HCT116 (cell line): ENCODE measurements around the gene DENR. TPM values are rescaled to one million over a fixed set of nuclear protein-coding genes. Genes with fewer than 3 reads are reported as not detected.

Experiments used
- ATAC-seq: fragments of 200-7000 bp; cut with Tn5 transposase; 2 replicates; pipeline ENCODE4 v1.9.1; 2020; ENCODE audit warnings: mild to moderate bottlenecking, moderate library complexity
- BruUV-seq: library from RNA; stranded (reverse); fragments of 400-500 nt; replicated peaks from 2 replicates; lab custom pipeline; 2021; lab: Mats Ljungman, UMichigan
- CTCF ChIA-PET: fragments of 300-600 bp; sonication (Branson Sonifier 250); formaldehyde crosslinking; loops from one replicate; lab custom pipeline; 2021; ENCODE audit warnings: antibody characterized with exemption; lab: Charles Lee
- POLR2A ChIA-PET: fragments of 300-600, 350-600 bp; sonication (Branson Sonifier 250); formaldehyde crosslinking; loops from one replicate; lab custom pipeline; 2021; ENCODE audit warnings: antibody characterized with exemption; lab: Charles Lee
- RAD21 ChIA-PET, 2 experiments: fragments of 300-600 bp; sonication (Branson Sonifier 250); formaldehyde crosslinking; loops; one replicate each; lab custom pipeline; 2023; ENCODE audit warnings: low total read pairs in 2 of 2; ENCODE audit not compliant: uncharacterized antibody in 2 of 2, unreplicated experiment in 2 of 2, low non-redundant PET in 1 of 2; lab: Charles Lee
- DNase-seq: peaks from one replicate; pipeline ENCODE4 v3.0.0-alpha.2; 2010; ENCODE audit warnings: low read depth, low spot score
- H2AFZ ChIP-seq: fragments of 200-600 bp; shearing (Covaris generic), sonication (generic); 2 replicates; pipeline ENCODE4 v1.6.1; 2017; ENCODE audit warnings: low read depth, mixed run types, mixed read lengths, antibody characterized with exemption, low read length; ENCODE audit not compliant: poor library complexity, severe bottlenecking
- H3K27ac ChIP-seq: 2 replicates; pipeline ENCODE4 v1.5.1; 2012; ENCODE audit warnings: low read depth, low read length
- H3K27me3 ChIP-seq: fragments of 200-600 bp; sonication (generic); 2 replicates; pipeline ENCODE4 v1.6.1; 2016; ENCODE audit warnings: mixed run types, low read length, mixed read lengths; ENCODE audit not compliant: insufficient read depth
- H3K36me3 ChIP-seq, 2 experiments: fragments of 200-500 bp in 1 of 2; fragments of 200-600 bp in 1 of 2; sonication (Bioruptor generic) in 1 of 2; sonication (generic) in 1 of 2; 2 replicates each; pipeline versions ENCODE4 v1.5.1 to v1.6.1; 2014 to 2016; ENCODE audit warnings: low read length in 2 of 2, inconsistent platforms in 1 of 2, mixed read lengths in 1 of 2, mixed run types in 1 of 2; ENCODE audit not compliant: insufficient read depth in 2 of 2, control insufficient read depth in 1 of 2
- H3K4me1 ChIP-seq, 2 experiments: fragments of 200-600 bp in 1 of 2; sonication (generic) in 1 of 2; 2 replicates each; pipeline versions ENCODE4 v1.5.1 to v1.6.1; 2012 to 2017; ENCODE audit warnings: low read length in 2 of 2, inconsistent platforms in 1 of 2, mild to moderate bottlenecking in 1 of 2, mixed read lengths in 1 of 2, mixed run types in 1 of 2, moderate library complexity in 1 of 2; ENCODE audit not compliant: insufficient read depth in 2 of 2, control insufficient read depth in 1 of 2
- H3K4me2 ChIP-seq: fragments of 200-600 bp; sonication (generic); 2 replicates; pipeline ENCODE4 v1.6.1; 2017; ENCODE audit warnings: mixed run types, low read length, mixed read lengths
- H3K4me3 ChIP-seq, 2 experiments: fragments of 200-600 bp in 1 of 2; sonication (generic) in 1 of 2; replicated peaks in 1 of 2; 2 replicates each; pipeline ENCODE4 v1.5.1; 2011 to 2016; ENCODE audit warnings: low read length in 2 of 2, control low read depth in 1 of 2, low read depth in 1 of 2, mild to moderate bottlenecking in 1 of 2, mixed read lengths in 1 of 2, mixed run types in 1 of 2
- H3K79me2 ChIP-seq: fragments of 200-600 bp; sonication (generic); 2 replicates; pipeline ENCODE4 v1.6.1; 2017; ENCODE audit warnings: mild to moderate bottlenecking, mixed run types, low read length, moderate library complexity, mixed read lengths; ENCODE audit not compliant: insufficient read depth
- H3K9ac ChIP-seq: fragments of 200-600 bp; sonication (generic); 2 replicates; pipeline ENCODE4 v1.6.1; 2016; ENCODE audit warnings: low read length, mixed read lengths
- H3K9me2 ChIP-seq: fragments of 200-600 bp; sonication (generic), shearing (Covaris generic); 2 replicates; pipeline ENCODE4 v1.6.1; 2017; ENCODE audit warnings: mixed run types, mild to moderate bottlenecking, moderate library complexity; ENCODE audit not compliant: insufficient read depth
- H3K9me3 ChIP-seq, 2 experiments: fragments of 200-500 bp in 1 of 2; fragments of 200-600 bp in 1 of 2; sonication (Bioruptor generic) in 1 of 2; sonication (generic) in 1 of 2; 2 replicates each; pipeline ENCODE4 v1.6.1; 2014 to 2017; ENCODE audit warnings: low read length in 2 of 2, mixed read lengths in 2 of 2, inconsistent platforms in 1 of 2, low read depth in 1 of 2, mild to moderate bottlenecking in 1 of 2, mixed run types in 1 of 2, moderate library complexity in 1 of 2; ENCODE audit not compliant: control insufficient read depth in 1 of 2, insufficient read depth in 1 of 2
- H4K20me1 ChIP-seq: fragments of 200-600 bp; sonication (generic), shearing (Covaris generic); 2 replicates; pipeline ENCODE4 v1.6.1; 2017; ENCODE audit warnings: mixed run types, mild to moderate bottlenecking, moderate library complexity; ENCODE audit not compliant: insufficient read depth
- CBX3 ChIP-seq: IDR thresholded peaks from 2 replicates; pipeline ENCODE4 v1.6.1; 2012; ENCODE audit warnings: low read depth
- ELF1 ChIP-seq: IDR thresholded peaks from 2 replicates; pipeline ENCODE4 v1.6.1; 2012; ENCODE audit warnings: low read depth, borderline replicate concordance
- EZH2 ChIP-seq: fragments of 200-600 bp; sonication (generic); IDR thresholded peaks from 2 replicates; pipeline ENCODE4 v1.6.1; 2017; ENCODE audit warnings: antibody characterized with exemption, mixed run types
- FOSL1 ChIP-seq: IDR thresholded peaks from 2 replicates; pipeline ENCODE4 v1.6.1; 2012; ENCODE audit warnings: low read depth
- JUND ChIP-seq: IDR thresholded peaks from 2 replicates; pipeline ENCODE4 v1.6.1; 2012
- POLR2A ChIP-seq: IDR thresholded peaks from 2 replicates; pipeline ENCODE4 v1.7.0; 2011; ENCODE audit warnings: borderline replicate concordance; ENCODE audit not compliant: insufficient read depth, insufficient read length; ENCODE audit errors: extremely low read depth
- RAD21 ChIP-seq: IDR thresholded peaks from 2 replicates; pipeline ENCODE4 v1.6.1; 2012; ENCODE audit warnings: low read depth, mild to moderate bottlenecking
- REST ChIP-seq: IDR thresholded peaks from 2 replicates; pipeline ENCODE4 v1.6.1; 2012; ENCODE audit warnings: low read depth
- SP1 ChIP-seq: IDR thresholded peaks from 2 replicates; pipeline ENCODE4 v1.6.1; 2012; ENCODE audit warnings: low read depth
- SRF ChIP-seq: IDR thresholded peaks from 2 replicates; pipeline ENCODE4 v1.6.1; 2012; ENCODE audit warnings: low read depth
- TCF7L2 ChIP-seq: IDR thresholded peaks from 2 replicates; pipeline ENCODE4 v1.7.0; 2011; ENCODE audit warnings: borderline replicate concordance, inconsistent platforms; ENCODE audit not compliant: insufficient read depth, insufficient read length; ENCODE audit errors: extremely low read depth
- ZBTB33 ChIP-seq: IDR thresholded peaks from 2 replicates; pipeline ENCODE4 v1.6.1; 2011; ENCODE audit warnings: mild to moderate bottlenecking, low read length, moderate library complexity; ENCODE audit not compliant: insufficient replicate concordance; ENCODE audit errors: extremely low read depth
- ZFX ChIP-seq: fragments of 450-650 bp; IDR thresholded peaks from 2 replicates; pipeline ENCODE4 v1.6.1; 2017
- ZNF274 ChIP-seq: fragments of 200-500 bp; sonication (Bioruptor generic); IDR thresholded peaks from 2 replicates; pipeline ENCODE4 v1.6.1; 2014; ENCODE audit warnings: mild to moderate bottlenecking, low read depth, low read length, inconsistent platforms
- intact Hi-C: fragments of 100-400 bp; cut with micrococcal nuclease; formaldehyde crosslinking; loops from 2 replicates; pipeline ENCODE4 v1.10.0; 2022
- total RNA-seq: library from RNA; stranded (reverse); gene quantifications from one replicate; pipeline ENCODE4 v1.2.1, GENCODE V29; 2021; ENCODE audit not compliant: unreplicated experiment
- TF ChIP-seq, protein P1 (sequence below): IDR thresholded peaks from 2 replicates; pipeline ENCODE4 v1.6.1; 2012

The DENR gene
- total RNA-seq, 1 experiment from 2014 or later = 59.1 TPM

DNA sequence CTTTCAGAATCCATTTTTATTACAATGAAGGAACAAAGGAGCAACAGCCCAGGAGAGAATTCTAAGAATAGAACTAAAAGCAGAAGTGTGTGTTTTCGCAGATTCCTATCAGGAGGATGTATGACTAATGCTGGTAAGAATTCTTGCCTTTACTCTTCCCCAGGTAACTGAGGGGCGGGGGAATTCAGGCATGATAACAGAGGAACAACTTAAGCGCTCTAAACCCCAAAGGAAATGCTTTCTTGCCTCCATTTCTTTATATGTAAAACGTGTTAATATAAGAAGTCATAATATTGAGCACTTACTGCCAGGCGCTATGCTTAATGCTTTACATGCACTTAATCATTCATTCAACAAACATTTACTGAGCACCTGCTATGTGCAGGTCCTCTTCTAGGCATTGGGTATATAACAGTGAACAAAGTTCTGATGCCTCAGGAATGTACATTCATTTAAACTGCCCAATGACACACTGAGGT lies 26.5 kb upstream of the DENR start:
- peaks cover 15 to 23% of the 10 kb centered on the region in 2 experiments; a peak in 3 of 4 replicates for H3K4me1 ChIP-seq
- H3K27me3 ChIP-seq = no peaks in the 10 kb centered on the region
- TF ChIP-seq ZBTB33 (no peak), ELF1 (no peak), ZFX (no peak), POLR2A (no peak), FOSL1 (peak; percentile 79), REST (no peak), CBX3 (peak; percentile 43; the same call in 1 of the 2 replicates), EZH2 (no peak), JUND (peak; percentile 74), ZNF274 (no peak), SP1 (peak; percentile 61), RAD21 (no peak), SRF (0 out of 2 replicates have a peak, but pooled peaks have one; percentile 27), TCF7L2 (no peak)
- TF ChIP-seq, protein P1, sequence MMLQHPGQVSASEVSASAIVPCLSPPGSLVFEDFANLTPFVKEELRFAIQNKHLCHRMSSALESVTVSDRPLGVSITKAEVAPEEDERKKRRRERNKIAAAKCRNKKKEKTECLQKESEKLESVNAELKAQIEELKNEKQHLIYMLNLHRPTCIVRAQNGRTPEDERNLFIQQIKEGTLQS = no peak
- peak overlapping the region; percentile 44 for H3K9ac ChIP-seq
- peak overlapping the region; percentile 94 for H2AFZ ChIP-seq
- H3K9me2 ChIP-seq = no peaks in the 10 kb centered on the region
- ATAC-seq = peak; percentile 88
- ChIA-PET POLR2A (interaction anchor here (0.7 kb wide), 1 partner anchor 199 kb away, joined by 3 read pairs; the partner anchor contains the start of genes KNTC1 and RSRC2), RAD21 (no interaction called here), CTCF (no interaction called here)
- intact Hi-C loops = no loop called here
- peak overlapping the region; percentile 65 for H3K27ac ChIP-seq
- DNase-seq = peak; percentile 22
- H3K9me3 ChIP-seq = no peaks in the 10 kb centered on the region
- no peaks in the 10 kb centered on the region for H4K20me1 ChIP-seq
- no TSS peak for BruUV-seq
- no peaks in the 10 kb centered on the region for H3K79me2 ChIP-seq
- no peaks in the 10 kb centered on the region for H3K36me3 ChIP-seq
- H3K4me2 ChIP-seq = peak overlapping the region; percentile 80
- H3K4me3 ChIP-seq = peak overlapping the region in 1 of 2 experiments; percentile 44; a peak in 2 of 4 replicates
